Adrenal gland (tissue), 12 donors: ENCODE data around the gene CMBL. TPM values are rescaled to one million over a fixed set of nuclear protein-coding genes. Genes with fewer than 3 reads are reported as not detected.
A peak's percentile ranks its signal among the peaks of the same experiment; 100 is the strongest.

ENCODE experiments used
- DNase-seq, 7 donors: peaks; one replicate each; pipeline ENCODE4 v3.0.0-alpha.2; 2019 to 2020
- H3K27ac ChIP-seq, 5 donors: fragments of 200-600 bp; sonication (generic) in 4 of 5; 1 replicate in 3 of 5; 2 replicates in 2 of 5; pipeline versions ENCODE4 v1.5.1 to v1.8.0; 2016 to 2020; ENCODE audit warnings: mild to moderate bottlenecking in 1 of 5
- H3K27me3 ChIP-seq: fragments of 200-600 bp; 2 replicates; pipeline ENCODE4 v1.8.0; 2021
- H3K36me3 ChIP-seq, 2 donors: fragments of 200-600 bp; replicated peaks in 1 of 2; 1 replicate in 1 of 2; 2 replicates in 1 of 2; pipeline versions ENCODE4 v1.5.1 to v1.8.0; 2018 to 2022
- H3K4me1 ChIP-seq, 2 donors: fragments of 200-600 bp; replicated peaks in 1 of 2; 1 replicate in 1 of 2; 2 replicates in 1 of 2; pipeline versions ENCODE4 v1.5.1 to v1.8.0; 2018 to 2021
- H3K4me3 ChIP-seq, 4 donors: fragments of 200-600 bp; sonication (generic) in 3 of 4; one replicate each; pipeline ENCODE4 v1.5.1; 2016 to 2018
- H3K9me3 ChIP-seq, 3 donors: fragments of 200-600 bp; sonication (generic) in 1 of 3; replicated peaks in 1 of 3; 1 replicate in 2 of 3; 2 replicates in 1 of 3; pipeline versions ENCODE4 v1.5.1 to v1.8.0; 2016 to 2021
- POLR2A ChIP-seq, 2 donors: fragments of 450-650 bp; IDR thresholded peaks; one replicate each; pipeline ENCODE4 v1.6.1; 2017; ENCODE audit warnings: antibody characterized with exemption in 2 of 2, mild to moderate bottlenecking in 2 of 2, moderate library complexity in 1 of 2
- WGBS, 4 donors: extraction: QIAGEN DNeasy Blood & Tissue Kit in 2 of 4; methylation state at CpG; one replicate each; pipeline versions ENCODE4 v1.1.5 to v1.1.7; 2013 to 2017; 5-methylcytosine and 5-hydroxymethylcytosine counted together
- intact Hi-C, 2 donors: fragments of 100-400 bp; cut with DNase I; formaldehyde crosslinking; loops; one replicate each; pipeline versions ENCODE4 v1.14.1 to v1.15.0; 2022 to 2023
- polyA plus RNA-seq, 3 donors: library from polyadenylated mRNA; stranded (reverse); fragments of 200-250 nt in 2 of 3; fragments of 350-450 nt in 1 of 3; fragmentation: Illumina TruSeq in 1 of 3; extraction: RNeasy Lipid Tissue Mini Kit (QIAGEN cat#74804) in 1 of 3; gene quantifications; one replicate each; pipeline ENCODE4 v1.2.3, GENCODE V29; 2013 to 2014
- total RNA-seq, 9 donors: library from RNA; depleted of rRNA in 4 of 9; stranded (reverse); fragments of >200 nt in 4 of 9; fragments of 120-200 nt in 1 of 9; fragmentation: NEBNext Ultra II Directional in 1 of 9; extraction: Animal tissue kit (Norgen Biotek cat#: 25700) in 1 of 9; gene quantifications; one replicate each; pipeline versions ENCODE4 v1.1.0 to v1.2.4, GENCODE V29; 2013 to 2023
- TF ChIP-seq, protein P1 (sequence below), 6 experiments: fragments of 450-650 bp in 4 of 6; fragments of 200-600 bp in 2 of 6; sonication (generic) in 1 of 6; IDR thresholded peaks; 1 replicate in 5 of 6; 2 replicates in 1 of 6; pipeline versions ENCODE4 v1.5.1 to v1.8.0; 2016 to 2021; ENCODE audit warnings: antibody characterized with exemption in 6 of 6, mild to moderate bottlenecking in 2 of 6, moderate library complexity in 1 of 6
- donor health status: healthy with polysubstance abuse.
- donor health status: Bipolar disorder and iron deficiency.
- donor health status: DM: yes; HTN: yes; CAD: no.
- donor health status: DM: no; HTN: no; CAD: no.
- donor health status: DM: no; HTN: no; CAD: no.
- donor health status: DM: yes; HTN: yes; CAD: no.

The CMBL gene
- total and polyA plus RNA-seq, 12 donors = 14.9 to 87.7 (median 28.9) TPM

DNA sequence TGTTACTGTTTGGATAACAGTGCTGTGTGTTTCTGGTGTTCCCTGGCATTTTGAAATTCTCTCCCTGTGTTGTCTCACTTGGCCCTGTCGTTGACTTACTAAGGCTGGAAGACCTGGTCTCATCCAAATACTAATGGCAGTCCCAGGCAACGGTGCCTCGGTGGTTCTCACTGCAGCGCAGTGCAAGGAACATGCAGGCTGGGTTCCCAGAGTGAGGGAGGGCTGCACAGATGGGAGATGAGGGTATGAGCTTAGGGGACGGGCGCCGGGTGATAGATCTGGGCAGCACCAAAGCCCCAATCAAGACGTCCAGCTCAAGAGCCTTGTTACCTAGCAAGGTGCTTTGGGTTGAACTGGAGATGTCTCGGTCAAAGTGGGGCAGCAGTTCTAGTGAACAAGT is 46.6 kb downstream of the CMBL start:
- Histone ChIP-seq H3K27me3 (no peaks in the 10 kb centered on the region), H3K27ac (no peak overlapping the region), H3K4me1 (peaks cover 10 to 12% of the 10 kb centered on the region in 2 donors), H3K36me3 (peaks cover 0 to 91% of the 10 kb centered on the region in 2 donors), H3K9me3 (no peaks in the 10 kb centered on the region), H3K4me3 (no peak overlapping the region)
- TF ChIP-seq, protein P1, sequence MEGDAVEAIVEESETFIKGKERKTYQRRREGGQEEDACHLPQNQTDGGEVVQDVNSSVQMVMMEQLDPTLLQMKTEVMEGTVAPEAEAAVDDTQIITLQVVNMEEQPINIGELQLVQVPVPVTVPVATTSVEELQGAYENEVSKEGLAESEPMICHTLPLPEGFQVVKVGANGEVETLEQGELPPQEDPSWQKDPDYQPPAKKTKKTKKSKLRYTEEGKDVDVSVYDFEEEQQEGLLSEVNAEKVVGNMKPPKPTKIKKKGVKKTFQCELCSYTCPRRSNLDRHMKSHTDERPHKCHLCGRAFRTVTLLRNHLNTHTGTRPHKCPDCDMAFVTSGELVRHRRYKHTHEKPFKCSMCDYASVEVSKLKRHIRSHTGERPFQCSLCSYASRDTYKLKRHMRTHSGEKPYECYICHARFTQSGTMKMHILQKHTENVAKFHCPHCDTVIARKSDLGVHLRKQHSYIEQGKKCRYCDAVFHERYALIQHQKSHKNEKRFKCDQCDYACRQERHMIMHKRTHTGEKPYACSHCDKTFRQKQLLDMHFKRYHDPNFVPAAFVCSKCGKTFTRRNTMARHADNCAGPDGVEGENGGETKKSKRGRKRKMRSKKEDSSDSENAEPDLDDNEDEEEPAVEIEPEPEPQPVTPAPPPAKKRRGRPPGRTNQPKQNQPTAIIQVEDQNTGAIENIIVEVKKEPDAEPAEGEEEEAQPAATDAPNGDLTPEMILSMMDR (IDR thresholded peaks at IDR 0.05) = no peak
- TF ChIP-seq POLR2A (IDR thresholded peaks at IDR 0.05) = no peak
- WGBS, 4 donors = 71 to 85% (median 84%) methylated on average over 5 to 9 of the region's 9 CpGs
- intact Hi-C loops = no loop called here
- DNase-seq = no peak

- TF ChIP-seq, protein P1 (IDR thresholded peaks at IDR 0.05) = no peak
- TF ChIP-seq POLR2A (IDR thresholded peaks at IDR 0.05) = no peak
- peaks cover 0 to 95% of the 10 kb centered on the region in 2 donors for H3K36me3 ChIP-seq
- 92 to 96% (median 94%) methylated on average over 4 to 5 of the region's 5 CpGs for WGBS, 4 donors
Measured at GRCh38 chr5:10259899-10260298, 47.8 kb downstream of the CMBL start.

DNA sequence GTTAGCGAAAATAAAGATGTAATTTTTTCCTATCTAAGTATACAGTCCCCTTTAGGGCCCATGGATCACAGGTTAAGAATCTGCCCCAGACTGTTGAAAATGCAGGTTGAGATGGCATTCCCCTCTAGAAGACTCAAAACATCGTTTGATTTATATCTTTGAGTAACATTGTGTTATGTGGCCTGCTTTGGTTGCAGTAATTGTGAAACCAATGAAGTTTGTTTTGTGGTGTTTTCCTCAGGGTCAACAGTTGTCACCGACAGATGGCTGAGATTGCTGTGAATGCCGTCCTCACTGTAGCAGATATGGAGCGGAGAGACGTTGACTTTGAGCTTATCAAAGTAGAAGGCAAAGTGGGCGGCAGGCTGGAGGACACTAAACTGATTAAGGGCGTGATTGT is 49.8 kb downstream of the CMBL start:
- no peak overlapping the region for H3K27ac ChIP-seq
- peaks cover 0 to 7% of the 10 kb centered on the region in 2 donors for H3K4me1 ChIP-seq
- H3K4me3 ChIP-seq = no peak overlapping the region
- WGBS, 4 donors = 53 to 62% (median 58%) methylated on average over 8 of the region's 8 CpGs
- intact Hi-C loops = no loop called here
- H3K27me3 ChIP-seq = no peaks in the 10 kb centered on the region
- peak in 2 of 7 donors; percentile 28 to 40 for DNase-seq
- H3K36me3 ChIP-seq = peaks cover 0 to 88% of the 10 kb centered on the region in 2 donors
- TF ChIP-seq, protein P1 (IDR thresholded peaks at IDR 0.05) = no peak
- TF ChIP-seq POLR2A (IDR thresholded peaks at IDR 0.05) = no peak
- no peaks in the 10 kb centered on the region for H3K9me3 ChIP-seq

More at GRCh38 chr5:10259899-10260298, 47.8 kb downstream of the CMBL start:
- H3K4me1 ChIP-seq = peaks cover 7 to 10% of the 10 kb centered on the region in 2 donors
- intact Hi-C loops = no loop called here
- no peaks in the 10 kb centered on the region for H3K9me3 ChIP-seq
- no peak for DNase-seq
- H3K27me3 ChIP-seq = no peaks in the 10 kb centered on the region
- H3K27ac ChIP-seq = no peak overlapping the region
- H3K4me3 ChIP-seq = no peak overlapping the region

DNA sequence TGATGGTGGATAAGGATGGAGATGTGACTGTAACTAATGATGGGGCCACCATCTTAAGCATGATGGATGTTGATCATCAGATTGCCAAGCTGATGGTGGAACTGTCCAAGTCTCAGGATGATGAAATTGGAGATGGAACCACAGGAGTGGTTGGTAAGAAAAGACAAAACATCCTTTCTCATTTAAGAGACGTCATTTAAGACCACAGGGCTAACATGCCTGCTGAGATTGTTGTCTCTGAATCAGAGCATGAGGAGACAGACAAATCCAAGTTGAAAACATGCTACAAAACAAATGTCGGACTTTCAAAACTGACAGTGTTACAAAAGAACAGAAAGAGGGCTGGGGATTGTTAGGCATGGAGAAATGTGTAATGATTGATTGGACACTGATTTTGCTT is 53.0 kb downstream of the CMBL start:
- Histone ChIP-seq H3K27me3 (no peaks in the 10 kb centered on the region), H3K4me1 (peaks cover 13 to 25% of the 10 kb centered on the region in 2 donors), H3K4me3 (no peak overlapping the region), H3K36me3 (peaks cover 0 to 57% of the 10 kb centered on the region in 2 donors), H3K9me3 (no peaks in the 10 kb centered on the region), H3K27ac (no peak overlapping the region)
- DNase-seq = no peak
- WGBS, 4 donors = 34 to 65% (median 40%) methylated on average over 2 of the region's 2 CpGs
- intact Hi-C loops = no loop called here
- TF ChIP-seq, protein P1 (IDR thresholded peaks at IDR 0.05) = no peak
- no peak for TF ChIP-seq POLR2A (IDR thresholded peaks at IDR 0.05)
